ENCODE measurements around the gene CEBPE.

DNA sequence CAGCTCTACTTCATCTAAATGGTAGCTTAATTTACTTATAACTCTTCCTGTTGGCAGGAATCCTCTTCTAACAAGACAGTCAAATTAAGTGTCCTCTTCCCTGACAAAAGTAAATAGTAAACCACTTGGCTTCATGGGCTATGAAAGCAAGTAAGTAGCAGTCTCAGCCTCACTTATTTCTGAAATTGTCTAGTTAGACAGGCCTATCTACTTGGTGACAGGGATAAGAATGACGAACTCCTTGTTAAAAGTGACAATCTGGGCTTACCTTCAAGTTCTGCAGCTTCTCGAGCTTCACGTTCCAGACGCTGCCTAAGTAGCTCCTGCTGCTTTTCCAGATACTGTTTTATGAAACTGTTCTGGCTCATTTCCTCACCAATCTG is 28.8 kb downstream of the CEBPE start:
- TF ChIP-seq CTCF (IDR thresholded peaks at IDR 0.05; ENCODE audit: low read length) (no peak), EZH2 (IDR thresholded peaks at IDR 0.05; ENCODE audit: borderline replicate concordance, low read length) (no peak)

Measured in OCI-LY1 (cell line).